Measurements from ENCODE around the gene RALGPS2.

RALGPS2 gene

GRCh38 chr1:178927003-178927402, 202.0 kb downstream of the RALGPS2 start:
- TF ChIP-seq CTCF (IDR thresholded peaks at IDR 0.05; ENCODE audit: control insufficient read depth, extremely low read depth, insufficient read depth): no peak
- DNase-seq (ENCODE audit: low read depth): no peak
- H3K4me3 ChIP-seq (ENCODE audit: low read depth, low read length): no peak overlapping the region

GRCh38 chr1:178928041-178928440, 203.0 kb downstream of the RALGPS2 start:
- TF ChIP-seq CTCF (IDR thresholded peaks at IDR 0.05; ENCODE audit: control insufficient read depth, extremely low read depth, insufficient read depth): no peak

GRCh38 chr1:178928976-178929375, 203.9 kb downstream of the RALGPS2 start:
- no peak for DNase-seq (ENCODE audit: low read depth)
- H3K4me3 ChIP-seq (ENCODE audit: low read depth, low read length): no peak overlapping the region
- TF ChIP-seq CTCF (IDR thresholded peaks at IDR 0.05; ENCODE audit: control insufficient read depth, extremely low read depth, insufficient read depth): no peak

More at GRCh38 chr1:178928041-178928440, 203.0 kb downstream of the RALGPS2 start:
- H3K4me3 ChIP-seq (ENCODE audit: low read depth, low read length): no peak overlapping the region
- DNase-seq (ENCODE audit: low read depth): no peak

GRCh38 chr1:178931858-178932551, 207.0 kb downstream of the RALGPS2 start:
- H3K4me3 ChIP-seq (ENCODE audit: low read depth, low read length): no peak overlapping the region
- no peak for DNase-seq (ENCODE audit: low read depth)
- no peak for TF ChIP-seq CTCF (IDR thresholded peaks at IDR 0.05; ENCODE audit: control insufficient read depth, extremely low read depth, insufficient read depth)

GRCh38 chr1:178932552-178932906, 207.5 kb downstream of the RALGPS2 start:
- no peak for TF ChIP-seq CTCF (IDR thresholded peaks at IDR 0.05; ENCODE audit: control insufficient read depth, extremely low read depth, insufficient read depth)
- H3K4me3 ChIP-seq (ENCODE audit: low read depth, low read length): no peak overlapping the region
- no peak for DNase-seq (ENCODE audit: low read depth)

- no peak overlapping the region for H3K4me3 ChIP-seq (ENCODE audit: low read depth, low read length)
- DNase-seq (ENCODE audit: low read depth): no peak
- no peak for TF ChIP-seq CTCF (IDR thresholded peaks at IDR 0.05; ENCODE audit: control insufficient read depth, extremely low read depth, insufficient read depth)
Observed at GRCh38 chr1:178933105-178933561, 208.1 kb downstream of the RALGPS2 start.
